Smooth muscle cell (in vitro differentiated cells): Measurements from ENCODE around the gene CHL1. TPM values are rescaled to one million over a fixed set of nuclear protein-coding genes. Genes with fewer than 3 reads are reported as not detected.

Source experiments
- DNase-seq: peaks from one replicate; lab custom pipeline; 2025; ENCODE audit not compliant: unreplicated experiment; lab: John Stamatoyannopoulos, UW
- H2AFZ ChIP-seq: fragments of 200-600 bp; sonication (generic); 2 replicates; pipeline ENCODE4 v1.6.0; 2016; ENCODE audit warnings: antibody characterized with exemption, low read depth, mild to moderate bottlenecking
- H3F3A ChIP-seq: fragments of 200-600 bp; sonication (generic); 2 replicates; pipeline ENCODE4 v1.6.0; 2017; ENCODE audit warnings: antibody characterized with exemption, low read depth
- H3K27ac ChIP-seq: fragments of 200-600 bp; sonication (generic); 2 replicates; pipeline ENCODE4 v1.5.1; 2016; ENCODE audit warnings: low read depth, mild to moderate bottlenecking
- H3K27me3 ChIP-seq: fragments of 200-600 bp; sonication (generic); 2 replicates; pipeline ENCODE4 v1.6.1; 2016; ENCODE audit warnings: low read depth, mild to moderate bottlenecking
- H3K36me3 ChIP-seq: fragments of 200-600 bp; sonication (generic); 2 replicates; pipeline ENCODE4 v1.5.1; 2016; ENCODE audit warnings: low read depth
- H3K4me1 ChIP-seq: fragments of 200-600 bp; sonication (generic); 2 replicates; pipeline ENCODE4 v1.5.1; 2016; ENCODE audit warnings: low read depth
- H3K4me2 ChIP-seq: fragments of 200-600 bp; sonication (generic); 2 replicates; pipeline ENCODE4 v1.6.0; 2016; ENCODE audit warnings: mild to moderate bottlenecking
- H3K4me3 ChIP-seq: fragments of 200-600 bp; sonication (generic); 2 replicates; pipeline ENCODE4 v1.5.1; 2016; ENCODE audit warnings: mild to moderate bottlenecking
- H3K79me2 ChIP-seq: fragments of 200-600 bp; sonication (generic); 2 replicates; pipeline ENCODE4 v1.6.0; 2016; ENCODE audit warnings: low read depth, mild to moderate bottlenecking
- H3K9ac ChIP-seq: fragments of 200-600 bp; sonication (generic); 2 replicates; pipeline ENCODE4 v1.6.0; 2016; ENCODE audit warnings: low read depth
- H3K9me3 ChIP-seq: fragments of 200-600 bp; sonication (generic); replicated peaks from 2 replicates; pipeline ENCODE4 v1.5.1; 2016; ENCODE audit warnings: low read depth
- H4K20me1 ChIP-seq: fragments of 200-600 bp; sonication (generic); 2 replicates; pipeline ENCODE4 v1.6.0; 2016; ENCODE audit warnings: low read depth
- WGBS: methylation state at CpG from one replicate; pipeline ENCODE4 v1.1.7; 2016; ENCODE audit warnings: low lambda C conversion rate; 5-methylcytosine and 5-hydroxymethylcytosine counted together
- polyA plus RNA-seq: library from polyadenylated mRNA; unstranded; fragments of >200 nt; fragmentation: Nextera tagmentation; extraction: Ambion mirVana; gene quantifications from 2 replicates; pipeline ENCODE4 v1.2.1, GENCODE V29; 2016
- total RNA-seq: library from RNA; depleted of rRNA; stranded (reverse); fragments of >200 nt; gene quantifications from 2 replicates; pipeline ENCODE4 v1.2.3, GENCODE V29; 2014
- TF ChIP-seq, protein P1 (sequence below): fragments of 200-600 bp; sonication (generic); IDR thresholded peaks from 2 replicates; pipeline ENCODE4 v1.5.1; 2017; ENCODE audit warnings: borderline replicate concordance, mild to moderate bottlenecking, antibody characterized with exemption; ENCODE audit not compliant: insufficient read depth, poor library complexity, severe bottlenecking

Gene CHL1
- total and polyA plus RNA-seq, 2 experiments from 2014 or later, result not detected

DNA sequence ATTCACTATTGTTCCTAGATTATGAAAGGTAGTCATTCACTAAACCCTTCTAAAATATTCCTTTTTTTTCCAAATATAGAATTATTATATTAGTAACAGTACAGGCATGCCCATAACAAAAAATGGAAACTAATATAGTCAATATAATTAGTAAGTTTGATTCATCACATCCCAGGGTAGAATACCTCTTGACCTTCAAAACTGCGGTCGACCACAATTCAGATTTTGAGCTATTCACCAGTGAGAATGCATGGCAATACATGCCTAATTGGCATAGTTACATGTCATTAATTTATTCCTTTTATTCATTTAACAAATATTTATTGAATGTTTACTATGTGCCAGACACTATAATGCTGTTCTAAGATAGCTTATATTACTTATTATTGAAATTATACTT is 98.0 kb downstream of the CHL1 start:
- H3K27me3 ChIP-seq, result no peaks in the 10 kb centered on the region
- H3F3A ChIP-seq, result no peaks in the 10 kb centered on the region
- H3K27ac ChIP-seq, result no peak overlapping the region
- no peaks in the 10 kb centered on the region for H3K4me1 ChIP-seq
- no peak overlapping the region for H2AFZ ChIP-seq
- no peaks in the 10 kb centered on the region for H3K36me3 ChIP-seq
- H3K4me3 ChIP-seq, result no peak overlapping the region
- WGBS, result 86% methylated on average over 2 of the region's 2 CpGs
- TF ChIP-seq, protein P1, sequence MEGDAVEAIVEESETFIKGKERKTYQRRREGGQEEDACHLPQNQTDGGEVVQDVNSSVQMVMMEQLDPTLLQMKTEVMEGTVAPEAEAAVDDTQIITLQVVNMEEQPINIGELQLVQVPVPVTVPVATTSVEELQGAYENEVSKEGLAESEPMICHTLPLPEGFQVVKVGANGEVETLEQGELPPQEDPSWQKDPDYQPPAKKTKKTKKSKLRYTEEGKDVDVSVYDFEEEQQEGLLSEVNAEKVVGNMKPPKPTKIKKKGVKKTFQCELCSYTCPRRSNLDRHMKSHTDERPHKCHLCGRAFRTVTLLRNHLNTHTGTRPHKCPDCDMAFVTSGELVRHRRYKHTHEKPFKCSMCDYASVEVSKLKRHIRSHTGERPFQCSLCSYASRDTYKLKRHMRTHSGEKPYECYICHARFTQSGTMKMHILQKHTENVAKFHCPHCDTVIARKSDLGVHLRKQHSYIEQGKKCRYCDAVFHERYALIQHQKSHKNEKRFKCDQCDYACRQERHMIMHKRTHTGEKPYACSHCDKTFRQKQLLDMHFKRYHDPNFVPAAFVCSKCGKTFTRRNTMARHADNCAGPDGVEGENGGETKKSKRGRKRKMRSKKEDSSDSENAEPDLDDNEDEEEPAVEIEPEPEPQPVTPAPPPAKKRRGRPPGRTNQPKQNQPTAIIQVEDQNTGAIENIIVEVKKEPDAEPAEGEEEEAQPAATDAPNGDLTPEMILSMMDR, result no peak
- no peaks in the 10 kb centered on the region for H3K9me3 ChIP-seq
- H3K4me2 ChIP-seq, result no peak overlapping the region
- no peaks in the 10 kb centered on the region for H3K79me2 ChIP-seq
- no peak for DNase-seq
- H4K20me1 ChIP-seq, result no peaks in the 10 kb centered on the region
- no peak overlapping the region for H3K9ac ChIP-seq

DNA sequence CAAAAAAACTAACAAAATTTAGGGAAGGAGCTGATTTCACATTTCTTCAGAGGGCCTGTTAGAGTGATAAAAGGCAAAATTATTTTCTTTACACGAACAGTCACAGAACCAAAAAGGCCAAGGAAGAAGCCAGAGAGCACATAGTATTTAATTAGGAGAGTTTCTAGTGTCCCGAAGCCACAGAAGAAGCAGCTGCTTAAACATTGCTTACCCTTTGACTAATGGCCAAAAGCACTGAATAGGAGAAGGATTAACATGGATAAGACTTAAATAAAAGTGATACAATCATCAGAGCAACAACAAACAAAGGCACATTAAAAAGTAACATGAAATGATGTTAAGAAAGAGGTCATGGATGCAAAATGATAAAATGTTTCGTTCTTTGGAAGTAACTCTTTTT is 98.6 kb downstream of the CHL1 start:
- Histone ChIP-seq H3K79me2 (no peaks in the 10 kb centered on the region), H3K36me3 (no peaks in the 10 kb centered on the region), H3K4me3 (no peak overlapping the region), H3K9ac (no peak overlapping the region), H3K9me3 (no peaks in the 10 kb centered on the region), H4K20me1 (no peaks in the 10 kb centered on the region), H3K27me3 (no peaks in the 10 kb centered on the region), H3K4me2 (no peak overlapping the region), H2AFZ (no peak overlapping the region), H3K27ac (no peak overlapping the region), H3K4me1 (no peaks in the 10 kb centered on the region), H3F3A (no peaks in the 10 kb centered on the region)
- TF ChIP-seq, protein P1, result no peak
- DNase-seq, result no peak
- 74% methylated on average over 3 of the region's 3 CpGs for WGBS

DNA sequence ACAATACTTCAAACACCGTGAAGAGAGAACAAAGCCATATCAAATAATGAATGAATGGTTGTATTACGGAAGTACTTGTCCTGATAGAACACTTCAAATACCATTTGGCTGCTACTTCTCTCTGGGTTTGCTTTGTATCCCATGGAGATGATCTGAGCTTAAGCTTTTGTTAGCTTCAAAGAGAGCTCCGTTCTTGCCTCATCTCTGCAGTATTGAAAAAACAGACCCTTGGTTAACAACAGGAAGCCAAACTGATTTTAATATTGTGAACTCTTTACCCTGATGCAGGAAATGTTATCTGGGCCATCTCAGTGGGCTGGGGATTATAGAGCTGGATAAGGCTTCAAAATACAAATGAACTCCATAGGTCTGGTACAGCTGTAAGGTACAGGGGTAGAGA is 101.0 kb downstream of the CHL1 start:
- no peak overlapping the region for H3K27ac ChIP-seq
- no peak for DNase-seq
- no peaks in the 10 kb centered on the region for H3K27me3 ChIP-seq
- no peaks in the 10 kb centered on the region for H3K4me1 ChIP-seq
- H3K4me2 ChIP-seq, result no peak overlapping the region
- H4K20me1 ChIP-seq, result no peaks in the 10 kb centered on the region
- H3K79me2 ChIP-seq, result no peaks in the 10 kb centered on the region
- WGBS, result 78% methylated on average over 3 of the region's 3 CpGs
- H2AFZ ChIP-seq, result no peak overlapping the region
- H3K4me3 ChIP-seq, result no peak overlapping the region
- H3K9ac ChIP-seq, result no peak overlapping the region
- TF ChIP-seq, protein P1, result no peak
- H3K9me3 ChIP-seq, result no peaks in the 10 kb centered on the region
- H3K36me3 ChIP-seq, result no peaks in the 10 kb centered on the region
- no peaks in the 10 kb centered on the region for H3F3A ChIP-seq

DNA sequence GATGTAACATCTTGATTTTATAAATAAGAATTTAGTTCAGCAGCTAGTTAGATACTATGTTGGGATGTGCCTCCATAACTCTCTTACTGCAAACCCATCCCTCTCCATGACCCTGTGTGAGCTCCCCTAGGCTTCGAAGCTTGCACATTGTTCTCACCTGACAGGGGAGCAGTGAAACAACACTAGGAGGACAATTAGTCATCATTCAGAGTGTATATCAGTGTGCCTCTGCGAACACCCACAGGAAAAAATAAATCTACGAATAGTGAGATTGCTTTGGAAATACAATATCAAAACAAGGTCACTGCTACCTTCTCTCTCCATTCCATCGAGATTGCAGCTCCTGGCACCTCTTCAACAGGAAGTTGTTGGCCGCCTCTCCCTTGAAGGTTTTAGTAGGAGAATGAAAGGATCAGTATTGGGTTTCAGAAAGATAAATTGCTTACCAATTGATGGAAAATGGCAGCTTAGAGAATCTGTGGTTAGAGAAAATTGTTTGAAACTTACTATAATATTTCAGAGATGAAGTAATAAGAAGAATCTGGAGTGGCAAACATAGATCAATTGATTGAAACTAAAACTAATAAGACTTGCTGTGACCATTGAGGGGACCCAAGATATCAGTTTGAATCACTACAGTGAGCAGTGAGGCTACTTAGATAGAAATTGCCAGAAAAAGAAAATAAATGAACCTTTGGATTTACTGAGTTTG is 103.2 kb downstream of the CHL1 start:
- Histone ChIP-seq H3K9ac (no peak overlapping the region), H2AFZ (no peak overlapping the region), H4K20me1 (no peaks in the 10 kb centered on the region), H3K4me3 (no peak overlapping the region), H3K27ac (no peak overlapping the region), H3K9me3 (no peaks in the 10 kb centered on the region), H3K36me3 (no peaks in the 10 kb centered on the region), H3K27me3 (no peaks in the 10 kb centered on the region), H3K4me2 (no peak overlapping the region), H3K4me1 (no peaks in the 10 kb centered on the region), H3F3A (no peaks in the 10 kb centered on the region), H3K79me2 (no peaks in the 10 kb centered on the region)
- TF ChIP-seq, protein P1, result no peak
- WGBS, result 78% methylated on average over 5 of the region's 5 CpGs
- no peak for DNase-seq
